SIG-M5 treated with dmso at 0.1 percent for 504 hours (cell line): ENCODE data around the gene FOXL1.

Experiments
- DNase-seq: peaks from one replicate; lab custom pipeline; 2025; ENCODE audit not compliant: unreplicated experiment; lab: John Stamatoyannopoulos, UW

FOXL1 gene

GRCh38 chr16:86578061-86578599, at the start of gene FOXL1:
Gene FOXL1 (plus strand): TSS chr16:86578549. CDS start chr16:86578724, 175 bp downstream.
- DNase-seq, result no peak

GRCh38 chr16:86529160-86529559, 49.2 kb upstream of the FOXL1 start:
- no peak for DNase-seq

GRCh38 chr16:86530251-86531190, 47.8 kb upstream of the FOXL1 start:
- no peak for DNase-seq

GRCh38 chr16:86531191-86531545, 47.2 kb upstream of the FOXL1 start:
- no peak for DNase-seq

- DNase-seq, result no peak
Observed at GRCh38 chr16:86531641-86532525, 46.5 kb upstream of the FOXL1 start.

- no peak for DNase-seq
Observed at GRCh38 chr16:86532526-86532815, 45.9 kb upstream of the FOXL1 start.

- no peak for DNase-seq
Observed at GRCh38 chr16:86533076-86533475, 45.3 kb upstream of the FOXL1 start.

GRCh38 chr16:86533767-86534351, 44.5 kb upstream of the FOXL1 start:
- DNase-seq, result no peak

- no peak for DNase-seq
Observed at GRCh38 chr16:86534779-86535615, 43.4 kb upstream of the FOXL1 start.

- no peak for DNase-seq
Observed at GRCh38 chr16:86536621-86537020, 41.7 kb upstream of the FOXL1 start.

GRCh38 chr16:86537486-86537885, 40.9 kb upstream of the FOXL1 start:
- DNase-seq, result no peak

- no peak for DNase-seq
Observed at GRCh38 chr16:86538196-86538780, 40.1 kb upstream of the FOXL1 start.

- no peak for DNase-seq
Observed at GRCh38 chr16:86540894-86541293, 37.5 kb upstream of the FOXL1 start.

GRCh38 chr16:86541560-86541959, 36.8 kb upstream of the FOXL1 start:
- DNase-seq, result no peak

- DNase-seq, result no peak
Observed at GRCh38 chr16:86542756-86543750, 35.3 kb upstream of the FOXL1 start.

- no peak for DNase-seq
Observed at GRCh38 chr16:86545481-86545880, 32.9 kb upstream of the FOXL1 start.

GRCh38 chr16:86545954-86546637, 32.3 kb upstream of the FOXL1 start:
- no peak for DNase-seq

GRCh38 chr16:86546638-86547013, 31.7 kb upstream of the FOXL1 start:
- no peak for DNase-seq
